HG03108 (cell line): ENCODE data around the gene PDZRN4.

Experiments
- ATAC-seq: cut with Tn5 transposase; IDR thresholded peaks from one replicate; pipeline ENCODE4 v1.9.1; 2021; ENCODE audit warnings: moderate library complexity; ENCODE audit not compliant: unreplicated experiment

Gene PDZRN4

GRCh38 chr12:41497409-41497808 lies 309.3 kb downstream of the PDZRN4 start:
- no peak for ATAC-seq

- no peak for ATAC-seq
Measured at GRCh38 chr12:41504976-41505375, 316.9 kb downstream of the PDZRN4 start.

- no peak for ATAC-seq
Measured at GRCh38 chr12:41507286-41507685, 319.2 kb downstream of the PDZRN4 start.

- ATAC-seq, result no peak
Measured at GRCh38 chr12:41509271-41510055, 321.3 kb downstream of the PDZRN4 start.

GRCh38 chr12:41510470-41510869 lies 322.4 kb downstream of the PDZRN4 start:
- no peak for ATAC-seq

- no peak for ATAC-seq
Measured at GRCh38 chr12:41511247-41511646, 323.1 kb downstream of the PDZRN4 start.

GRCh38 chr12:41512497-41512896 lies 324.4 kb downstream of the PDZRN4 start:
- no peak for ATAC-seq

GRCh38 chr12:41514021-41514777 lies 326.1 kb downstream of the PDZRN4 start:
- ATAC-seq, result no peak

GRCh38 chr12:41514907-41515306 lies 326.8 kb downstream of the PDZRN4 start:
- ATAC-seq, result no peak

GRCh38 chr12:41515953-41516352 lies 327.8 kb downstream of the PDZRN4 start:
- ATAC-seq, result no peak

- no peak for ATAC-seq
Measured at GRCh38 chr12:41520869-41521268, 332.7 kb downstream of the PDZRN4 start.

- no peak for ATAC-seq
Measured at GRCh38 chr12:41521872-41522379, 333.8 kb downstream of the PDZRN4 start.

GRCh38 chr12:41527062-41527461 lies 338.9 kb downstream of the PDZRN4 start:
- ATAC-seq, result no peak

- ATAC-seq, result no peak
Measured at GRCh38 chr12:41527534-41528116, 339.5 kb downstream of the PDZRN4 start.

GRCh38 chr12:41528874-41529273 lies 340.8 kb downstream of the PDZRN4 start:
- ATAC-seq, result no peak

GRCh38 chr12:41530441-41530840 lies 342.3 kb downstream of the PDZRN4 start:
- no peak for ATAC-seq

GRCh38 chr12:41531147-41531829 lies 343.2 kb downstream of the PDZRN4 start:
- no peak for ATAC-seq

- ATAC-seq, result no peak
Measured at GRCh38 chr12:41532072-41532471, 344.0 kb downstream of the PDZRN4 start.

- no peak for ATAC-seq
Measured at GRCh38 chr12:41536813-41537490, 348.8 kb downstream of the PDZRN4 start.

- no peak for ATAC-seq
Measured at GRCh38 chr12:41537522-41537921, 349.4 kb downstream of the PDZRN4 start.

GRCh38 chr12:41545761-41546160 lies 357.6 kb downstream of the PDZRN4 start:
- no peak for ATAC-seq
